Epithelial cell of proximal tubule (primary cell): ENCODE data around the gene ZNF492. TPM values are rescaled to one million over a fixed set of nuclear protein-coding genes. Genes with fewer than 3 reads are reported as not detected.
"Not testable (repeated sequence)": the region's sequence is repeated elsewhere in the genome, so short reads cannot be mapped to it uniquely, and the experiment has no call there.

Experiments used
- DNase-seq: peaks from one replicate; pipeline ENCODE4 v3.0.0-alpha.2; 2011; ENCODE audit warnings: low read depth
- H3K4me3 ChIP-seq: 2 replicates; pipeline ENCODE4 v1.5.1; 2011; ENCODE audit warnings: low read depth, mild to moderate bottlenecking, low read length
- CTCF ChIP-seq: conservative IDR thresholded peaks from 2 replicates; pipeline ENCODE4 v1.5.1; 2012; ENCODE audit warnings: low read depth, mild to moderate bottlenecking, low read length
- total RNA-seq: library from RNA; depleted of rRNA; stranded (reverse); fragments of >200 nt; gene quantifications from 2 replicates; pipeline ENCODE4 v1.2.3, GENCODE V29; 2015

ZNF492 gene
- total RNA-seq, 1 donor from 2014 or later: 2.3 TPM

- no peak for DNase-seq
- no peak overlapping the region for H3K4me3 ChIP-seq
- TF ChIP-seq CTCF: no peak
Observed at GRCh38 chr19:22625266-22626035, 8.7 kb upstream of the ZNF492 start.

- TF ChIP-seq CTCF: no peak
- H3K4me3 ChIP-seq: no peak overlapping the region
- no peak for DNase-seq
Observed at GRCh38 chr19:22627526-22627925, 6.6 kb upstream of the ZNF492 start.

- DNase-seq: no peak
- no peak for TF ChIP-seq CTCF
- no peak overlapping the region for H3K4me3 ChIP-seq
Observed at GRCh38 chr19:22628401-22628800, 5.7 kb upstream of the ZNF492 start.

GRCh38 chr19:22634450-22634827 is 315 bp downstream of the ZNF492 start:
- H3K4me3 ChIP-seq: peak overlapping the region; percentile 36
- no peak for TF ChIP-seq CTCF
- no peak for DNase-seq

- H3K4me3 ChIP-seq, DNase-seq: not testable (repeated sequence)
Observed at GRCh38 chr19:22685493-22685892, 51.4 kb downstream of the ZNF492 start.

- not testable (repeated sequence) for H3K4me3 ChIP-seq, DNase-seq
Observed at GRCh38 chr19:22702661-22703060, 68.5 kb downstream of the ZNF492 start.

GRCh38 chr19:22703096-22703495 is 69.0 kb downstream of the ZNF492 start:
- DNase-seq, H3K4me3 ChIP-seq: not testable (repeated sequence)

GRCh38 chr19:22708983-22709382 is 74.9 kb downstream of the ZNF492 start:
- DNase-seq: no peak
- TF ChIP-seq CTCF: no peak
- H3K4me3 ChIP-seq: no peak overlapping the region

Other genes starting within 250 kb of the ZNF492 start
- 0.92 and 1.7 TPM in 2 replicates for gene ZNF98, start 212.0 kb upstream of the ZNF492 start, total RNA-seq
- gene ZNF99, start 149.8 kb downstream of the ZNF492 start, total RNA-seq: not detected in 2 replicates
- gene ZNF723, start 198.0 kb downstream of the ZNF492 start, total RNA-seq: not detected in 2 replicates